GM12892 (cell line): ENCODE results near the gene CSH1.

Source experiments
- POLR2A ChIP-seq: IDR thresholded peaks from 2 replicates; pipeline ENCODE4 v1.6.1; 2011; ENCODE audit warnings: low read depth, low read length, control low read depth
- POLR2AphosphoS5 ChIP-seq: IDR thresholded peaks from 2 replicates; pipeline ENCODE4 v1.6.1; 2011; ENCODE audit warnings: low read depth, low read length, control low read depth
- TAF1 ChIP-seq: IDR thresholded peaks from 2 replicates; pipeline ENCODE4 v1.6.1; 2011; ENCODE audit warnings: low read depth, mild to moderate bottlenecking, control low read depth, low read length, borderline replicate concordance

DNA sequence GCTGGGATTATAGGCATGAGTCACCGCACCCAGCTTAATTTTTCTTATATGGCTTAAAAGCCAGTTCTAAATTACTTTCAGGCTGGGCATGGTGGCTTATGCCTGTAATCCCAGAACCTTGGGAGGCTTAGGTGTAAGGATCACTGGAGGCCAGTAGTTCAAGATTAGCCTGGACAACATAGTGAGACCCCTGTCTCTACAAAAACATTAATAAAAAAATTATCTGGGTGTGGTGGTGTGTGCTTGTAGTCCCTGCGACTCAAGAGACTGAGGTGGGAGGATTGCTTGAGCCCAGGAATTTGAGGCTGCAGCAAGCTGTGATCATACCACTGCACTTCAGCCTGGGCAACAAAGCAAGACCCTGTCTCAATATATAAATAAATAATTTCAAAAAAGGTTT, 43.1 kb downstream of the CSH1 start:
- TF ChIP-seq POLR2A (no peak), TAF1 (no peak), POLR2AphosphoS5 (no peak)
